GM19328 (cell line): ENCODE results near the gene ZNF730.
"Not testable (repeated sequence)": the region's sequence is repeated elsewhere in the genome, so short reads cannot be mapped to it uniquely, and the experiment has no call there.

ENCODE experiments used
- ATAC-seq: cut with Tn5 transposase; IDR thresholded peaks from one replicate; pipeline ENCODE4 v1.9.1; 2021; ENCODE audit warnings: mild to moderate bottlenecking, moderate library complexity; ENCODE audit not compliant: unreplicated experiment

The ZNF730 gene

DNA sequence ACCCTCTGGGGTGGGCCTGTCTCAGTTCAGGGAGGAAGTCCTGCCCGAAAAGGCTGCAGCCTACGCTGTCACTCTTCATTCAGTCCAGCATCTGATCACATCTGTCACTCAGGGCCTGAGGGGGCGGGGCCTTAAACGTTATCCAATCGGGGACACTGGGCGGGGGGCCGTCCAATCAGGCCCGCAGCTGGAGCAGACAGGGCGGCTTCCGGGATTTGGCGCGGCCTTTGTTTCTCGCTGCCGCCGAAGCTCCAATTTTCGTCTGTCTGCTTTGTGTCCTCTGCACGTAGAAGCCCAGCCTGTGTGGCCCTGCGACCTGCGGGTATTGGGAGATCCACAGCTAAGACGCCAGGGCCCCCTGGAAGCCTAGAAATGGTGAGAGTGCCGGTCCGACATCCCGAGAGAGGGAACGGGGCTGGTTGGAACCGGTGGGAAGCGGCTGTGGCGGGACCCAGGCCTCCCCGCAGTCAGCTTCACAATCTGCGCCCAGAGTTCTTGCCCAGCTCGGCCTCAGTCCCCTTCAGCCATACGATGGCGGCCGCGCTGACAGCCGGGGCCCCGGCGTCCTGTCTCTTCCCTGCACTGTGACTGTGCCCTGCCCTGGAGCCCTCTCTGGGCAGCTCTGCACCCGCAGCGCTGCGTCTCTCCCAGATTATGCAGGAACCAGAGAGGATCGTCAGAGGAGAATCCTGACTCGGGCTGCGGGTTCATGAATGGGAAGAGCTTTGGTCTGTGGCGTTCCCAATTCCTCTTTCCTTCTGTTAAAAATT is at the start of gene ZNF730:
TSS of gene ZNF730 (plus strand) at position 224 of the 770 bp plus-strand sequence. CDS start at position 373, 149 bp downstream.
- peak; percentile 89 for ATAC-seq

DNA sequence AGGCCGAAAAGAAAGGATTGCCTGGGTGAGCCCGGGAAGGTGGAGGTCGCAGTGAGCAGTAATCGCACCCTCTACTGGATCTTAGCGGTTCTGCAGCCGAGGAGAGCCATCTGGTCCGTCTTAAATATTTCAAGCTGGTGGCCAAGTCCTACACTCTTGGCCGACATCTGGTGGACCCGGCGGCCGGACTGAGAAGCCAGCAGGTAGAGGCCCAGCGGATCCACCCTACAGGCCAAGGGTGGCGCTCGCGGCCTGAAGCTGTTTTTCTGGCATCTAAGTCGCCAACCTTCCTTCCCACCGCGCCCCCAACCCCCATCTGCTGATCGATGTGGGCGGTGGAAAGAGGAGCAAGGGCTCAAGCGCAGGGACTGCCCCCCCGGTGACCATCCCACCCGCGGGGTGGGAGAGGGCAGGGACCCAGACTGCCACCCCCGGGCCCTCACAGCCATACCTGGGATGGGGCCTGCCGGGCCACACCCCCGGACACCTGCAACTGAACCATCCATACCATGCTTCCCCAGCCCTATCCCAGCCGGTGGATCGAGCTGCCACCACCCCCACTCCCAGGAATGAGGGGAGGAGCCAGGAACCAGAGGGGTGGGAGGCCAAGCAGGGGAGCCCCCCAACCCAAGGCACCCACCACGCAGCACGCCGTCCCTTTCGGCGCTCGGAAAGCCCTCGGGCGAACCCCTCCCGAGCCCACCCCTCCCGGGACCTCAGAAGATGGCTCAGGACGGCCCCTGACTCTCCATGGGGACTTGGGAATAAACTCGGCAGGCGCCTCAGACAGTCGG is 46.3 kb upstream of the ZNF730 start:
- no peak for ATAC-seq

DNA sequence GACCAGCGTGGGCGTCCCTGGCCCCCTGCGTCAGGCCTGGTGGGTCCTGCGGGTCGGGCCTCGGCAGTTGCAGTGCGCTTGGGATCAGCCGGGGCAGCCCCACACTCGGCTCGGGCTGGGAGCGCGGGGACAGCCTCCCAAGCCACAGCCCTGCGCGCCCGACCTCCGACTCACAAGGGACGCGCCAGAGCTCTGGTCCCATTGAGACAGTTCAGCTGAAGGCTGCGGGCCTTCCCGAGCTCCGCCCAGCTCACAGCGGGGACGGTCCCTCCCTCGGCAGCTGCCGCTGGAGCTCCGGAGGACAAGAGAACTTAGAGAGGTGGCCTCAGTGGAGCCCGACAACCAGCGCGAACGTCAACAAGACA is 45.7 kb upstream of the ZNF730 start:
- no peak for ATAC-seq

- no peak for ATAC-seq
These were observed 41.6 kb upstream of the ZNF730 start for GRCh38 chr19:23075031-23075733.

GRCh38 chr19:23077776-23078175 is 39.0 kb upstream of the ZNF730 start:
- ATAC-seq: not testable (repeated sequence)

- ATAC-seq: no peak
These were observed 23.0 kb upstream of the ZNF730 start for GRCh38 chr19:23093832-23094231.

GRCh38 chr19:23095418-23095817 is 21.4 kb upstream of the ZNF730 start:
- no peak for ATAC-seq

DNA sequence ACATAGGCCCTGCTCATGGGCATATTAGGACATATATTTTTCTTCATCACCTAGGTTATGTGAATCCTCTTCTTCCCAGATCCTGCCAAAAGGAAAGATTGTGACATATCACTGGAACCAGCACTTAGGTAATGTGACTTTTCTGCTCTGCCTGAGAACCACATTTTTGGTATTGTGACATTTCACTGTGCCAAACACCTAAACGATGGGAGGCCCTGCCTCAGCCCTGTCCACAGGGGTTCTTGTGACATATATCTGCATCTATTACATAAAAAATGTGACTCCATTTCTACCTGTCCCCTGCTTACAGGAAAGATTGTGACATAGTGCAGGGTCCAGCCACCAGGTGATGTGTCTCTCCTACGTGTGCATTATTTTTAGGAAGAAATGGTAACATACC is 18.5 kb upstream of the ZNF730 start:
- no peak for ATAC-seq

- ATAC-seq: no peak
These were observed 17.8 kb upstream of the ZNF730 start for GRCh38 chr19:23098988-23099387.

DNA sequence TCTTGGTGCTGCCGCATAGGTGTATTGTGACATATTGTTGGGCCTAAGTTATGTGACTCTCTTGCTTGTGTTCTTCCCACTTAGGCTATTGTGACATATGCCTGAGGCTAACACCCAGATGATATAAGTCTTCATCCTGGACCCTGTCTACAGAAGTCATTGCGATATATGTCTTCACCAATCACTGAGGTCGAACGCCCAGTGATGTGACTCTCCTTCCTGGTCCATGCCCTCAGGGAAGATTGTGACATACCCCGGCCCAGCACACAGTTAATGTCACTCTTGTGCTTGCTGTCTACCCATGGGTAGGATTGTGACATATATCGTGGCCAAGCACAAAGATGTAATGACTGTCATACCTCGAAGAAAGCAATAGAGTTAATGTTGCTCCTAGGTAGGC is 16.9 kb upstream of the ZNF730 start:
- ATAC-seq: no peak

DNA sequence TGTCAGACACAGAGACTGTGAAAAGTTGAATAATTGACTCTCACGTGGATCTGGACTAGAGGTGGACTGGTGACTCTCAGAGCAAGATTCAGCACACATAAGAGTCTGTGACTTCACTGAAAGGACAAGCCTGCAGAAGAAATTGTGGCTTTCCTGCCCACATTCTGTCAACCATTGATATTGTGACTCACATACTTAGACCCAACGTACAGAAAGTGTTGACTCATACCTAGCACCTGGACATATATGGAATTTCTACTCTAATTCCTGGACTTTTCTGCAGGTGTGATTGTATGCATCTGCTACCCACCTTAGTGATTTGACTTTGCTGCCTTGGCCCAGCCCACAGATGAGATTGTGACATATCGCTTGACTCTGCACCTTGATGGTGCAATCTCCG is 15.6 kb upstream of the ZNF730 start:
- no peak for ATAC-seq

DNA sequence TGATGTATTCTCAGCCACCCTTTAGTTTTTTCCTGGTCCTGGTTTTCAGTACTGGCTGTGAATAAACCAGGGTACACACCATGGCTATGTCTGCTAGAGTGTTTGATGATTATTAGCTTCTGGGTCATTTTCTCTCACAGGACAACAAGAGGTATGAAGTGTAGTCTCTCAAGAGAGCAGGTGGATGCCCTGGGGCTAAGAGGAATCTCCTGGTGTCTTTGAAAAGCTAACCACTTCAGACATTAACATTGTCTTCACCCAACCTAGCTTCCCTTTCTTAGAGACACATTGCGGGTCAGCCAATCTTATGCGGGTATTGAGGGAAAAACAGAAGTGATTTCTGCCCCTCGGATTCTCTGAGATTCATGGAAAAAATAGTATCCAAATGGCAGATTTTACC is 1.6 kb downstream of the ZNF730 start:
- no peak for ATAC-seq

GRCh38 chr19:23134211-23134610 is 17.4 kb downstream of the ZNF730 start:
- not testable (repeated sequence) for ATAC-seq

- ATAC-seq: no peak
These were observed 29.0 kb downstream of the ZNF730 start for GRCh38 chr19:23145617-23146415.

DNA sequence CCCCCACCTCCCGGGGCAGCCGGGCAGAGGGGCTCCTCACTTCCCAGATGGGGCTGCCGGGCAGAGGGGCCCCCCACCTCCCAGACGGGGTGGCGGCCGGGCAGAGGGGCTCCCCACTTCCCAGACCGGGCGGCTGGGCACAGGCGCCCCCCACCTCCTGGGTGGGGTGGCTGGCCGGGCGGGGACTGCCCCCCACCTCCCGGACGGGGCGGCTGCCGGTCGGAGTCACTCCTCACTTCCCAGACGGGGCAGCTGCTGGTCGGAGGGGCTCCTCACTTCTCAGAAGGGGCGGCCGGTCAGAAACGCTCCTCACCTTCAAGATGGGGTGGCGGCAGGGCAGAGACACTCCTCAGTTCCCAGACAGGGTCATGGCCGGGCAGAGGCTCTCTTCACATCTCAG is 43.9 kb downstream of the ZNF730 start:
- no peak for ATAC-seq

- not testable (repeated sequence) for ATAC-seq
These were observed 51.5 kb downstream of the ZNF730 start for GRCh38 chr19:23168286-23168685.

GRCh38 chr19:23183251-23183650 is 66.4 kb downstream of the ZNF730 start:
- no peak for ATAC-seq

DNA sequence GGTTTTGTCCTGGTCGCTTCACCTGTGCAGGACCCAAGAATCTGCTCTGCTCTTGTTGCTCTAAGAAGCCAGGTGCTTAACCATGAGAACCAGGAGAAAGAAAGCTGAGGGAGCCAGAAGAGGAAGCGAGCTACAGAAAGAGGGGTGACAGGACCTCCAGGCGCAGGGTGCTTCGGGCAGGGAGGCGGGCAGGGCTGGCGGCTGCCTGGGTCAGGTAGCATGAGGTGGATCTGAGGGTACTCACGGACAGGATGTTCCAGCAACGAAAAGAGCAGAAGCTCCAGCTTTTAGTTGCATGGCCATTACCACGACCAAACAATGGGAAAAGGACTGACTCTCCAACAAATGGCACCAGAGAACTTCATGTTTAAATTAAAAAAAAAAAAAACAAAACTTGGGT is 73.5 kb downstream of the ZNF730 start:
- no peak for ATAC-seq
